GM21367 (cell line): ENCODE results near the gene ACSL1.
A peak's percentile ranks its signal among the peaks of the same experiment; 100 is the strongest.

ENCODE experiments used
- ATAC-seq: cut with Tn5 transposase; IDR thresholded peaks from one replicate; pipeline ENCODE4 v1.9.1; 2021; ENCODE audit not compliant: unreplicated experiment

The ACSL1 gene

GRCh38 chr4:184732126-184732525 lies 93.6 kb downstream of the ACSL1 start:
- no peak for ATAC-seq

- ATAC-seq, result no peak
Measured at GRCh38 chr4:184731056-184731455, 94.7 kb downstream of the ACSL1 start.

DNA sequence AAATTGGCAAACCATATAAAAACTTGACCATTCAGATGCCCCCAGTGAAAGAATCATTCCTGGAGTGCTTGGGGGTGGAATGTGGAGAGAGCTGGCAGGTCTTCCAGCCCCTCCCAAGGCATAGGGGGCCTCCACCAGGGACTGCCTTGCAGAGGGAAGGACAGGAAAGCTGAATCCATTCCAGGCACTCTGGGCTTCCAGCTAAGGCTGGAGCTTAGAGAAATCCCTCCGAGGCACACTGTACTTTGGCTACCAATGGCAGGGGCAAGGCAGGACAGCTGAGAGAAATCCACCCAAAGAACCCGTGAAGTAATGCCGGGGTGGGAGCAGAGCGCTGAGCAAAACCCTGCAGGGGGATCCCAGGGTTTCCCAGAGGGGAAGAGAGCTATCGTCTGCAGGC lies 95.8 kb downstream of the ACSL1 start:
- ATAC-seq, result no peak

DNA sequence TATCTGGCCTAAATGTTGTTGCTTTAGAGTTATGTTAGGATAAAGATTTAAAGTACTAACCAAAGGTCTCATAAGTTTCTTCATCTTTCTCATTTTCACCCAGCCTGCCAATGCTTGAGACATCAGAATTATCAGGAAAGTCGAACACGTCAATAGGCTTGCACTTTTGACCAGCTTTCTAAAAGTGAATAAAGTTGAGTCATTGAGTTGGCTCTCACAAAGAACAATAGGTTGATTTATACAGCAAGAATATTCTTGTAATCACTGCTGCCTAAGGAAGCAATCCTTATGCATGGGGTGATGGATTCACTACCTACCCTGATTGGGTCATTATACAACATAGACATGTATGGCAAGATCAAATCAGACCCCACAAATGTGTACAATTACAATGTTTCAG lies 96.9 kb downstream of the ACSL1 start:
- ATAC-seq, result no peak

DNA sequence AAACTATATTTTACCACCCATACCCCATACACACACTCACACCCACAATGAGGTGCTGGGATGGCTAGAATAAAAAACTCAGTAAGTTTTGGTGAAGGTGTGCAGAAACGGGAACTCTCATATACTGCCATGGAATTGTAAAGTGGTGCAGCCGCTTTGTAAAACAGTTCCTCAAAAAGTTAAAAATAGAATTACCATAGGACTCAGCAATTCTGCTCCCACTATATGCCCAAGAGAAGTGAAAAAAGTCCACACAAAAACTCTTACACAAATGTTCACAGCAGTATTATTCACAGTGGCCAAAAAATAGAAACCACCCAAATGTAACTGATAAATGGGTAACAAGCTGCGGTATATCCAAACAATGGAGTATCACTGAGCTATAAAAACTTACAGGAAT lies 98.3 kb downstream of the ACSL1 start:
- ATAC-seq, result no peak

DNA sequence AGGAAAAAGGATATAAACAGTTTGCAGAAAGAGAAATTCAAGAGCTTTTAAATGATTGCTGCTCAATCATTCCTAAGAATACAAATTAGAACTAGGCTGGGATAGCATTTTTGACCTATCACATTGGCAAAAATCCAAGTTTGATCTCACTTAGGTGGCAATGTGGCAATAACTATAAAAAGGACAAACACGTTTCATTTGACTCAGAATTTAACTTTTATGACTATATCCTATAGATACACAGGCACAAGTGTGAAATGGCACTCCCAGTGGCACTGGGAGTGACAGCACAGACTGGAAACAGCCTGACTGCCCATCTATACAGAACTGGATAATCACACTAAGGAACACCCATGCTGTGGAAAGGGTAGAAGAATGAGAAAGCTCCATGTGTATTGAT lies 103.0 kb downstream of the ACSL1 start:
- ATAC-seq, result no peak

DNA sequence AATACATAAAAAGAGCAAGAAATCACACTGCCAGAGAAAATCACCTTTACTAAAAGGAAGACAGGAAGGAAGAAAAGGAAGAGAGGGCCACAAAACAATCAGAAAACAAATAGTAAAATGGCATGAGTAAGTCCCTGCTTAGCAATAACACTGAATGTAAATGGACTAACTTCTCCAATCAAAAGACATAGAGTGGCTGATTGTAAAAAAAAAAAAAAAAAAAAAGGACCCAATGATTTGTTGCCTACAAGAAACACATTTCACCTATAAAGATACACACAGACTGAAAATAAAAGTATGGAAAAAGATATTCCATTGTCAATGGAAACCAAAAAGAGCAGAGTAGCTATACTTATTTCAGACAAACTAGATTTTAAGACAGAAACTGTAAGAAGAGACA lies 104.5 kb downstream of the ACSL1 start:
- no peak for ATAC-seq

- ATAC-seq, result no peak
Measured at GRCh38 chr4:184719407-184719806, 106.4 kb downstream of the ACSL1 start.

DNA sequence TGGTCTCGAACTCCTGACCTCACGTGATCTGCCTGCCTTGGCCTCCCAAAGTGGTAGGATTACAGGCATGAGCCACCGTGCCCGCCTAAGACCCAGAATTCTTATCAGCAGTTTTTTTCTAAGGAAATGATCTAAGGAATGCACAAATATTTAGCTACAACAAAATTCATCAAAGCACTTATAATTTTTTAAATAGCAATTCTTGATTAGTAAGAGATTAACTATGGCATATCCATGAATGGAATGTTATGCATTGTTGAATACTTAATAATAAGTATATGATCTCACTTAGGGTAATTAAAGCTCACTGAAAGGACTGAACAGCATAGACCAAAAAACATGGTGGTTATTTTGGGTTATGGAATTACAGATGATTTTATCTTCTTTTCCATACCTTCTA lies 110.2 kb downstream of the ACSL1 start:
- ATAC-seq, result no peak

DNA sequence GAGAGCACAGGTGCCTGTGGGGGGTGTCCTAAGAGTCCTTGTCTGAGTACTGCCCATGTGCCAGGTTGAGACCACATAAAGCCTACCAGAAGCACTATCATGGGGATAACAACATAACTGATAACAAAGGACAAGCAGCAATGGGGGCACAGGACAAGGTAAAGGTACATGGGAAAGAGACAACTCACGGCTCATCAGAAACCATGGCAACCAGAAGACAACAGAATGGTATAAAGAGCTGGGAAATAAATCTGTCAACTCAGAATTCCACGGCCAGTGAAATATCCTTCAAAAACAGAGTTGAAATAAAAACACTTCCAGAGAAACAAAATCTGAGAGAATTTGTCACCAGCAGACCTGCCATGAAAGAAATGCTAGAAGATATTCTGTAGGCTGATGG lies 111.9 kb downstream of the ACSL1 start:
- no peak for ATAC-seq

DNA sequence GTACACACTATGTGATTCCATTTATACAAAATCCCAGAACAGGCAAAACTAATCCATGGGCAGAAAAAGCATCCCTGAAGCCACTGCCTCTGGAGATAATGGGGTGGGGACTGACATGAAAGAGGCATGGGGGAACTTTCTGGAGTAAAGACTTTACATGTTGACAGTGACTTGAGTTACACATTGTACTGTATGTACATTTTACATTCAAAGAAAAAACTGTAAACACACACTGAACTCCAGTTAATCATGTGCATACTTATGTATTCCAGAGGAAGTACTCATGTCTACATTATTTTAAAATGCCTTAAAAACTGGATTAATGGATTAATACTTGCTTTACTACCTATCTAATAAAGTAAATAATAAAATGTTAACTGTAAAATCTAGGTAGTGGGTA lies 113.4 kb downstream of the ACSL1 start:
- ATAC-seq, result no peak

DNA sequence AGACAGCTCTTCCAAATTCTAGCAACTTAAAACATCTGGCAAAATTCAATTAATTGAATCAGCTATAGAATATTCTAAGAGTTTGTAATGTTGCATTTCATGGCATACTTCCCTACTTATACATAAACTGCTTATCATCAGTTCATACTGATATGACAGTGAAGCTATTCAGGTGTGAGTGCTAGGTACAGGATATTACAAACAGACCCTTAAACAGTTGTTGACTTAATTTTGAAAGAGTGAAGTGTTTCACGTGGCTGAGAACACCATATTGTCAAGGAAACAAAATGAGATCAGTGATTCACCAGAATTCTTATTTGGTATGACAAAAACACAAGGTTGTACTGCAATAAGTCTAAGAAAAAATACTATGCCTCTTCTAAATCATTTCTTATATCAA lies 119.3 kb downstream of the ACSL1 start:
- ATAC-seq, result no peak

DNA sequence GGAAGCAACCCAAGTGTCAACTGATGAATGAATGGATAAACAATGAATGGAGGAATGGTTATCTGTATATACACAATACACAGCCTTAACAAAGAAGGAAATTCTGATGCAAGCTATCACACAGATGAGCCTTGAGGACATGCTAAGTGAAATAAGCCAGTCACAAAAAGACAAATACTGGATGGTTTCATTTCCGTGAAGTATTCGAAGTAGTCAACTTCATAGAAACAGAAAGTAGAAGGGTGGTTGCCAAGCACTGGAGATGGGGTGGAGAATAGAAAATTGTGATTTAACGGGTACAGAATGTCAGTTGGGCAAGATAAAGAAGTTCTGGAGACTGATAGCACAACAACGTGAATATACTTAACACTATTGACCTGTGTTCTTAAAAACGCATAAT lies 120.1 kb downstream of the ACSL1 start:
- peak; percentile 76 for ATAC-seq
